NK-92 (cell line): Measurements from ENCODE around the gene PTGER2.

Experiments
- DNase-seq: peaks from one replicate; lab custom pipeline; 2025; ENCODE audit not compliant: unreplicated experiment; lab: John Stamatoyannopoulos, UW

PTGER2 gene

DNA sequence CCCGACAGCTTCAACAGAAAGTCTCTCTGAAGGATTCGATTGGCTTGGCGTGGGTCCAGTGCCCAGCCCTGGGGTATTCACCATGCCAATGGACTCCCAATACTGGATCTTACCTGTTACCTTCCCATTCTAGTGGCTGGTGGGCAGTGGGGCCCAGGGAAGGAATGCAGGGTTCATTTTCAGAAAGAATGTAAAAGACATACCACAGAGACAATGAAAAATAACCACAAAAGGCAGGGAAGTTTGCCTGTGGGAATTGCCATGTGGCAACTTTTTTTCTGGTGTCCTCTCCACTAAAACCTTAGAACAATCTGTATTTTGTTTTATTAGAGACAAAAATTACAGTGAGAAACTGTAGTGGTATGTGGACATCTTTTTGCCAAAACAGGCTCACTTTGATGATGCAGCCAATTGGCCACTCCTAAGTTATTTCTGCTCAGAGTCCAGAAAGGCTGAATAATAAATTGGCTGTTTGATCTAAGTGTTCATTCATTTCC is 55.2 kb downstream of the PTGER2 start:
- no peak for DNase-seq

DNA sequence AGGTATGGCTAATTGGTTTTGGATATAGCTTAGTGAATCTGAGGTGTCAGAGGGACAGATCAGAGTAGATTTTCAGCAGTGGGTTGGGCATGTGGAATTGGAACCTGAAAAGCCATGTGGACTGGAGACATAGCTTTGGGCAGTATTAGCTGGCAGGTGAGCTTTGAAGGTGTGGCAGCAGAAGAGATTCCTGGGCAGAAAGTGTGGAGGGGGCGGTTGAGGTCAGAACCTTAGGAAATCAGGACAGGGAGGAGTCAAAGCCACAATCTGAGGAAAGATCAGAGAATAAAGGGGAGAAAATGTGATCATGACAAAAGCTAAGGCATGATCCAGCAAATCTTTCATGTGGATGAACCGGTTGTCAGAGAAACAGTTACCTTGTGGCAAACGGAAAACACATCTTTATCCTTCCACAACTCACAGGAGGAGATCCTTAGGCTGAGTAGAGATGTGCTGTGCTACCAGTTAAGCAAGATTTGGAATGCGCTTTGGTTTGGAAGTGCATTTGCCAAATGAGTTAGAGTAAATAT is 56.4 kb downstream of the PTGER2 start:
- no peak for DNase-seq

DNA sequence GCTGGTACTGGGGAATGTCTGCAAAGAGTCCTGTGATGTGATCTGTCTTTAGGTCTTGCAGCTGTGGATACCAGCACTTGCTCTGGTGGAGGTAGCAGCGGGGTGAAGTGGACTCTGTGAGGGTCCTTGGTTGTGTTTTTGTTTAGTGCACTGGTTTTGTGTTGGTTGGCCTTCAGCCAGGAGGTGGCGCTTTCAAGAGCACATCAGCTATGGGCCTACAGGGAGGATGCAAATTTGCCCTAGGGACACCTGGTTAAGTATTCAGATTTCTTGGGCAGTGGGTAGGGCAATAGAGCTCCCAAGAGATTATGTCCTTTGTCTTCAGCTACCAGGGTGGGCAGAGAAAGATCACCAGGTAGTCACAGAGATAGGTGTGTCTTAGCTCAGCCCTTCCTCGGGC is 63.8 kb downstream of the PTGER2 start:
- DNase-seq = no peak
